Ammon's horn (tissue), 1 donor: Measurements from ENCODE around the gene DCAF15.

Experiments
- DNase-seq: peaks from one replicate; pipeline ENCODE4 v3.0.0-alpha.2; 2016; ENCODE audit warnings: low spot score

The DCAF15 gene

DNA sequence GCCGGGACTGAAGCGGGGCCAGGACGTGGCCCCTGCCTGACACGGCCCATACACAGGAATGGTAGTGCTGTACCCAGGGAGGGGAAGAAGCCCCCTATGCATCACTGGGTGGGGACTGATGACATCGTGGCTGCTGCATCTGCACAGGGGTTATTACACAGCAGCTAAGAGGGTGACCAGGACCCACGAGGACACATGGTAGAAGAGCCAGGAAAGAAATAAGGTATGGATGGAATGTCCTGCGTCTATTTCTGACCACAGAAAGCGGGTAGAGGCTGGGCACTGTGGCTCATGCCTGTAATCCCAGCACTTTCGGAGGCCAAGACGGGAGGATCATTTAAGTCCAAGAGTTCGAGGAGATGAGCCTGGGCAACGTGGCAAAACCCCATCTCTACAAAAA, 24.1 kb downstream of the DCAF15 start:
- DNase-seq = no peak

DNA sequence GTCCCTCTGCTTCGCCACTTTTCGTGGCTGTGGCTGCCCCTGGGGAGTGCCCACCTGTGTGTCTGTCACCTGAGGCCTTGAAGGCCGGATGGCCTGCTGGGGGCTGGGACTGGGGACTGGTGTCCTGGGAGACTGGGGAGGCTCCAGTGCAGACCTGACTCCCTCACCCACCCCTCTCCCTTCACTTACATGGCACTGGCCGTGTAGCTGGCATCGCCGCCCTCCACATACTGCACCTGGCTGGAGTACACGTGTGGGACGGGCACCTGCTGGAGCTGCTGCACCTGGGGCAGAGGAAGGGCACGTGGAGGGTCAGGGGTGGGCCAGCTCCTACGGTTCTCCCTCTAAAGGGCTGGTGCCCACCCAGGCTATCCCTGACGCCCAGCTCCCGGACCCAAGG, 25.5 kb downstream of the DCAF15 start:
- DNase-seq = no peak

- peak; percentile 71 for DNase-seq
Measured at GRCh38 chr19:13978351-13979243, 26.3 kb downstream of the DCAF15 start.

GRCh38 chr19:13979244-13979615, 26.9 kb downstream of the DCAF15 start:
- DNase-seq = no peak

- no peak for DNase-seq
Measured at GRCh38 chr19:13979686-13980085, 27.4 kb downstream of the DCAF15 start.

DNA sequence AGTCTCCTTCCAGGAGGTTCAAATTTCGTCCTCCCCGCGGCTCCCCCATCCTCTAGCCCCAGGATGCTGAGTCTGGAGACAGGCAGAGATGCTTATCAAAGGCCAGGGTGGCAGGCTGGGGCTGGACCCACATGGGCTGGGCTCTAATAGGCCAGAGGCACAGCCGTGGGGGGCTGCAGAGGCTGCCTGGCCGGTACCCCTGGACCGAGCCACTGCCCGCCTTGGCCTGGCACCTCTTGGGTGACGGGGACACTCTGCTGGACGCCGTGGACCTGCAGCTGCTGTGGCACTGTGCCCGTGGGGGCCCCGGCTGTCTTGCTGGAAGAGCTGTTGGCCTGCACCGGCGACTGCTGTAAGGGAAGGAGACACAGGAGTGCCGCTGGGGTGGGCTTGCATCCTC, 28.0 kb downstream of the DCAF15 start:
- DNase-seq = no peak

GRCh38 chr19:13981021-13981420, 28.7 kb downstream of the DCAF15 start:
- no peak for DNase-seq

DNA sequence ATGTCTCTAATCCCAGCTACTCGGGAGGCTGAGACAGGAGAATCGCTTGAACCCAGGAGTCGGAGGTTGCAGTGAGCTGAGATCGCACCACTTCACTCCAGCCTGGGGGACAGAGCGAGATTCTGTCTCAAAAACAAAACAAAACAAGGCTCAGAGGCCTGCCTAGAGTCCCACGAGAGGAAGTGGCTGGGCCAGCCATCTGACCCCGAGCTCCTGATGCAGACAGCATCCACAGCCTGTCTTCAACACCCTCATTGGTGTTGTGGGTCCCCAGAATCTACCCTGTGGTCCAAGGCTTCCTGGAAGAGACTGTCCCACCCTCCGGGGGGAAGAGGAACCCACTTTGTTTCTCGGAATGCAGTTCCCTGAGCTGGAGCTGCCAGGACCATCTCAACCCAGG, 29.2 kb downstream of the DCAF15 start:
- no peak for DNase-seq

DNA sequence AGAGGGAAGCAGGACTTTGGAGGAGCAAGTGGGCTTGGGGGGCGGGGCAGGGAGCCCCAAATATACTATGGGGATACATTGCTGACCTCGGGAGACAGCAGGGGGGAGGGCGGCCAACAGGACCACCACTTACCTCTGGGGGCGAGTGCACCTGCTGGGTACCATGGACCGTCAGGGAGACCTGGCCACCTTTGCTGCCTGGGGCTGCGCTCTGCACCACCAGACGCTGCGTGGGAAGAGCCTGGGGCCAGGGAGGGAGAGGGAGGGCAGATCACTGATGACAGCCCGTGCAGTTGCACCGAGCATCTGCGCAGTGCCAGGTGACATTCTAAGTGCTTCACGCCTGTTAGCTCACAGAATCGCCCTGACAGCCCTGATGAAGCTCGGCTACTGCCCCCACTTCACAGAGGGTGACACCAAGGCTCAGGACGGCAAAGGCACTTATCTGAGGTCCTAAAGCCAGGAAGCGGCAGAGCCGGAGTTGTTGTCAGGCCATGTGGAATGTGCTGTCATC, 29.7 kb downstream of the DCAF15 start:
- DNase-seq = no peak

GRCh38 chr19:13982773-13983172, 30.5 kb downstream of the DCAF15 start:
- DNase-seq = no peak

- no peak for DNase-seq
Measured at GRCh38 chr19:13983213-13983889, 31.0 kb downstream of the DCAF15 start.

GRCh38 chr19:13984186-13984585, 31.9 kb downstream of the DCAF15 start:
- DNase-seq = no peak

DNA sequence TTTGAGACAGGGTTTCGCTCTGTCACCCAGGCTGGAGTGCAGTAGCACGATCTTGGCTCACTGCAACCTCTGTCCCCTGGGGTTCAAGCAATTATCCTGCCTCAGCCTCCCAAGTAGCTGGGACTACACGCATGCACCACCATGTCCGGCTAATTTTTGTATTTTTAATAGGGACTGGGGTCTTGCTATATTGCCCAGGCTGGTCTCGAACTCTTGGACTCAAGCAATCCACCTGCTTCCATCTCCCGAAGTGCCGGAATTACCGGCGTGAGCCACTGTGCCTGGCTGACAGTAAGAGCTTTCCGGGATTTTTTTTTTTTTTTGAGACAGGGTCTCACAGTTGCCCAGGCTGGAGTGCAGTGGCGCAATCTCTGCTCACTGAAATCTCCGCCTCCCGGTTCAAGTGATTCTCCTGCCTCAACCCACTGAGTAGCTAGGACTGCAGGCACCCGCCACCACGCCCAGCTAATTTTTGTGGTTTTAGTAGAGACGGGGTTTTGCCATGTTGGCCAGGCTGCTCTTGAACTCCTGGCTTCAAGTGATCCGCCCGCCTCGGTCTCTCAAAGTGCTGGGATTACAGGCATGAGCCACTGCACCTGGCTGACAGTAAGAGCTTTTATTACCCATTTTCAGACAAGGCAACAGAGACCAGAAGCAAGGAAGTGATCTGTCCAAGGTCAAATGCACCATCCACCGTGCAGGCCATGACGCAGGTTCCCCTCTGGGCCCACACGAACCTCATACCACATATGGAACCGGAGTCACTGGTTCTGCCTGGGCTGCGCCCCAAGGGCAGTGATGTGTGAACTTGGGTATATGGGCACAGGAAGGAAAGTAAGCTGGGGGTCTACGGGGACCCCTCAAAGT, 32.8 kb downstream of the DCAF15 start:
- no peak for DNase-seq

GRCh38 chr19:13985771-13986347, 33.5 kb downstream of the DCAF15 start:
- DNase-seq = no peak

- peak; percentile 82 for DNase-seq
Measured at GRCh38 chr19:13986348-13986904, 34.1 kb downstream of the DCAF15 start.

GRCh38 chr19:13987101-13987890, 35.0 kb downstream of the DCAF15 start:
- DNase-seq = peak; percentile 82

DNA sequence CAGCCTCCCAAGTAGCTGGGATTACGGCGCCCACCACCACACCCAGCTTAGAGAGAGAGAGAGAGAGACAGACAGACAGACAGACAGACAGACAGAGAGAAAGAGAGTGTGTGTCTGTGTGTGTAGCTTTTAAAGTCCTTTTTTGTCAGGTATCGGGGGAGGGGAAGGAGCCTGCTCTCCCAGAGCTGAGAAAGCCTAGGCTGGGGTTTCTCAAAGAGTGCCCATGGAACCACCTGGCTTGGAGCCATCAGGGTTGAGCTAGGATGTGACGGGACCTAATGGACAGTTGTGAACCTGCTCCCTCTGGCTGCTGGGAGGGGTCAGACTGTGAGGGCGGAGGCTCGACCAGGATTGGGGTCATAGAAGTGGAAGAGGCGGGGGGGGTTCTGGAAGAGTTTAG, 37.2 kb downstream of the DCAF15 start:
- no peak for DNase-seq

GRCh38 chr19:13990085-13990484, 37.8 kb downstream of the DCAF15 start:
- DNase-seq = no peak

- no peak for DNase-seq
Measured at GRCh38 chr19:13992025-13992424, 39.7 kb downstream of the DCAF15 start.

DNA sequence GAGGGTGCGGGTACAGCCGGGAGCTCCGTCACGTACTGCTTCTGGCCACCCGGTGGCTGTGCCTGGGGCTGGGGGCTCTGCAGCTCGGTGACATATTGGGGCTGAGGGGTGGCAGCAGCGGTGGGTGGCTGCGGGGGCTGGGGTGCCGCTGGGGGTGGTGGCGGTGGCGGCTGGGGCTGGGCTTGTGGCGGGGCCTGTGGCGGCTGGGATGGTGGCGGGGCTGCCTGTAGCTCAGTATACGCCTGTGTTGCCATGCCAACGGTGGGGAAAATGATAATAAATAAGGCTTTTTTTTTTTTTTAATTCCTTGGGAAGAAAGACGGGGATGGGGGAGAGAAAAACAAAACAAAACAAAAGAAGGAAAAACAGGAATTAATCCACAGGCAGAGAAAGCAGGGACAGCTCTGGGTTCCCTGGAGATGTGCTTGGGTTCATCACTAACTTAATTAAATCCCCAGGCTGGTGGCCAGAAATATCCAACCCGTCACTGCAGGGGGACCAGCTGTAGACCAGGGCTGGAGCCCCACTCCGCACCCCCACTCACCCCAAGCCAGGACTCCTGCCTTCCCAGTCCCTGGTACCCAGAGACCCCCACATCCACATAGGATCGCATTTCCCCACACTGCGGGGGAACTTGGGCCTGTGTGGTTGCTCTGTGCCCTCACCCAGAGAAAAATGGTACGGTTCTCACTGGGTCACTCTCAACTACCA, 41.4 kb downstream of the DCAF15 start:
- peak; percentile 18 for DNase-seq
